ENCODE results near the gene SCO1.

SCO1 gene

DNA sequence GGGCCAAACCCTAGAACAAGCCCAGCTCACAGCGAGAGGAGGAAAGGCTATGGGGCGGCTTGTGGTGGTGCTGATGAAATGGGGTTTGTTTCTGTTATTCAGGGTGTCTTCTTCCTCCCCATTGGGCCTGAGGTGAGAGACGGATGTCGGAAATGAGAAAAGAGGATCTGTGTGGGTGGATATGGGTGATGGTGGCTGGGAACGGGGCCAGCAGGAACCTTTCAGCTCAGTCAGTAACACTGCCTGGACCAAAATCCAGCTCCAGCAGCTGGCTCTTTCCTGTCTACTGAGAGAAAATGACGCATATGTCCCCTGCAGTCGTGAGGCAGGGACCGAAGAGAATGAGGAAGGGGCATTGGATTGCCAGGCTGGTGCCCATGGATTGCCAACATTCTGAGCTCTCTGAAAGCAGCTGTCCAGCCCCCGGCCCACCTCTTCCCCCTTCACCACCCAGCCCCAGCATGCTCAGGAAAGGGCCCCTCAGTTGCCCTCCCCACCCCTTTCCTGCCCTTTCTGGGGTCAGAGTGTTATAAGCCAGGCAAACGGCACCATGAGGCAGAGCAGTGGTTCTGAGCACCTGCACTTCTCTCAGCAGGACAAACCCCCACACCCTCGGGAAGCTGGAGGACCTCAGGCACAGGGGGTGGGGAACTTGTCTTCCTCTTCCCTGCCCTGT lies 44.2 kb downstream of the SCO1 start:
- DNase-seq = no peak

DNA sequence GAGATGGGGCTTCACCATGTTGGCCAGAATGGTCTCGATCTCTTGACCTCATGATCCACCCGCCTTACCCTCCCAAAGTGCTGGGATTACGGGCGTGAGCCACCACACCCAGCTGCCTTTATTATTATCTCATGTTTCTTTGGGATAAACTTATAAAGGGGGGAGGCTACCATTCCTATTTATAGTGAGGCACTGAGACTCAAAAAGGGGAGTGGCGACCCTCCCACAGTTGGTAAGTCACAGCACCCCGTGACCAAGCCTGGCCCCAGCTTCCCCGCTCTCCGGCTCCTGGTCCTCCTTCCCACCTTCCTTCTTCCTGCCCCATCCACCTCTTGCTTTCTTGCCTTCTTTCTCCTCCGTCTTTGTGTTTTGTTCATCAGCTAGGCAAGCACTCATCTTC lies 45.4 kb downstream of the SCO1 start:
- no peak for DNase-seq

DNA sequence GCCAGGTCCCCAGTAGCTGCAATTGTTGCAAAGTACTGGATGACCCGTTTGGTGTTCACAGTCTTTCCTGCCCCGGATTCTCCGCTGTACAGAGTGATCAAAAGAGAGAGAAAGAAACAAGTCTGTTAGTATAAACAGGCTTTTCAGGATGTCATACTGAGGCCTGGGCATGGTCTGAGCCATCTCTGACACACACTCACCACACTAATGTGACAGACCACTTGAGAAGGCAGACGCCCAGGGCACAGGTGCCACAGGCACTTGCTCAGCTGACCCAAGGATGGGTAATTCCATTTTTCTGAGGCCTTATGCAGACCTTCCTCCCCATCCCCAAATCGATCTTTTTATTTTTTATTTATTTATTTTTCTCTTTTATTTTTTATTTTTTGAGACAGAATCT lies 47.7 kb downstream of the SCO1 start:
- no peak for DNase-seq

DNA sequence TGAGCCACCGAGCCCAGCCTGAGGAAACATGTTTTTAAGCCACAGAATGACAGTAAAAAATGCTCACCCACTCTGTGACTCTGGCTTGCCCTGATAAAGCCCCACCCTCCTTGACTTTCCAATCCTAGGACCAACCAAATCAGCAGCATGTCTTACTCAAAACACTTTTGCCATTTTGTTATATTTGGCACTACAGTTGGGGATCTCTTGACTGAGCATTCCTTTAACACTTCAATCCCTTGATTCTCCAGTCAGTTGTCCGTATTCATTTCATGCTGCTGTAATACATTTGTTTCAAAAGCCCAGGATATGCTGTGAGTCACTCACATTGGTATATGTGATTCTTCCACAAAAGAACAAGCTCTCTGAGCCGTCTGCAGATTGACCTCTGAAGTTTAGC lies 48.4 kb downstream of the SCO1 start:
- no peak for DNase-seq

DNA sequence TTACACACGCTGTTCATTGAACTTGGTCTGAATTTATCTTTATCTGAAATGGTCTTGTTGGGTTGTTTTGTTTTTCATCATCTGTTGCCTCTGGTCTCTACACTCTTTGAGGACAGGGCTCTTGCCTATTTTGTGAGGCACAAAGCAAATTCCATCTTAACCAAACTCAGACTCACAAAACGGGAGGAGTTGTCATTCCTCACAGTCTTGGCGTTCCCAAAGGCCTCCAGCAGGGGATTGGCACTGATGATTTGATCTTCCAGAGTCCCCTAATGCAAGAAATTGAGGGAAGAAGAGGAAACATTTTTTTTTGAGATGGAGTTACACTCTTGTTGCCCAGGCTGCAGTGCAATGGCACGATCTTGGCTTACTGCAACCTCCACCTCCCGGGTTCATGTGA lies 49.0 kb downstream of the SCO1 start:
- no peak for DNase-seq

DNA sequence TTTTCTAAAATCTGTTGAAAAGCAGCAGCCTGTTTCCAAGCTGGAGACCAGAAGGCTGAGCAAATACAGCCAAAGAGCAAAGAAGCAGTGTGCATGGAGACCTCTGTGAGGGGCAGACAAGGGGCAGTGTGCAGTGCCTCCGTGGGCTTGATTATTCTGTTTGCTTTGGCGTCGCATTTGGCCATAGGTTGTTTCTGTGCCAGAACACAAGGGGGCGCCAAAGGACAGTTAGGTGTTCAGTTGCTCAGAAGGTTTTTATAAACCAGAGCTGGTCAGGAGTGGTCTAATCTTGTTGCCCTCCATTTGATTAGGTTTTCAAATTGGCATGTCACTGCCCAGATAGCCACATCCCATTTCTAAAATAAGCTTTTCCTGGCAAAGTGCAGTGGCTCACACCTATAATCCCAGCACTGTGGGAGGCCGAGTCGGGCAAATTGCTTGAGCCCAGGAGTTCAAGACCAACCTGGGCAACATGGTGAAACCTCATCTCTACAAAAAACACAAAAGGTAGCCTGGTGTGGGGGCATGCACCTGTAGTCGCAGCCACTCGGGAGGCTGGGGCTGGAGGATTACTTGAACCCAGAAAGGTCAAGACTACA lies 50.8 kb downstream of the SCO1 start:
- peak; percentile 65 for DNase-seq

DNA sequence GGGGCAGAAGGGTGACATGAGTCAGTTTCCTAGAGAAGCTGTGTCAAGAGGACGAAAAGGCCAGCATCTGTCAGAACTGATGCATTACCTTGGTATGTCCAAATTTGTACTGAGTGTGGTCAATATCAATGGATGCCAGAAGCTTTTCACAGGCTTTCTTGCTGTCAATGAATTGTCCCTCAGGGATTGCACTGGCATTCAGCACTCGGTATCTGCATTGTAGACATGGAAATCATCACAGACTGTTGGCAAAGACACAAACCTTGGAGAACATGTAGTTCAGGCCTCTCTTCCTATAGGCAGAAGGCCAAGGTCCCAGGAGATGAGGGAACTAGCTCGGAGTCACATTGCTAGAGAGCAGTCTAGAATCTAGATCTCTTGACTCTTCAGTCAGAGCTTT lies 56.9 kb downstream of the SCO1 start:
- no peak for DNase-seq

DNA sequence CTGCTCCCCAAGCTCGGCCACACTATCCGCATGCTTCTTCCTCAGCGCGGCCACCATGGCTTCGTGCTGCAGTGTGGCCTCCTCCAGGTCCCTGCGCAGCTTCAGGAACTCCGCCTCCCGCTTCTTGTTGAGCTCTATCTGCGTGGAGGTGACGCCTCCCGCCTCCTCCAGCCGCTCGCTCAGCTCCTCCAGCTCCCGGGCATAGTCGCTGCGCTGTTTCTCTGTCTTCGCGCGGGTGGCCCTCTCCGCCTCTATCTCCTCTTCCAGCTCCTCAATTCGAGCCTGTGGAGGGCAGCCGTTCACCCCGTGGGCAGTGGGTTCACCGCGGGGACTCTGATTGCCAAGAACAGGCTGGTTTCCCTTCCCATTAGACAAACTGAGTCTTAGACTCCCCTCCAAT lies 59.2 kb downstream of the SCO1 start:
- DNase-seq = no peak

DNA sequence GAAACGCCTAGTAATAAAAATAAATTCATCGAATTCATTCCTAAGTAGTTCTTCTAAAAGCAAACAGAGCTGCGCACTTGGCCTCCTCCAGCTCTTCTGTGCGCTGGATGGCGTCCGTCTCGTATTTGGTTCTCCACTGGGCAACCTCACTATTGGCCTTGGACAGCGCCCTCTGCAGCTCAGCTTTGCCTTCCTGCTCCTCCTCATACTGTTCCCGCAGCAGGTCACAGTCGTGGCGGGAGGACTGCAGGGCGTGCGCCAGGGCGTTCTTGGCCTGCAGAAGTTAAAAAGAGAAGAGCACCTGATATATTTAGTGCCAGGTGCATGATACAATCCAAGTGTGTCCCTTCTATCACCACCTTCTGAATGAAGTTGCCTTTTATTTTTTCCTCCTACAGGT lies 62.0 kb downstream of the SCO1 start:
- no peak for DNase-seq

DNA sequence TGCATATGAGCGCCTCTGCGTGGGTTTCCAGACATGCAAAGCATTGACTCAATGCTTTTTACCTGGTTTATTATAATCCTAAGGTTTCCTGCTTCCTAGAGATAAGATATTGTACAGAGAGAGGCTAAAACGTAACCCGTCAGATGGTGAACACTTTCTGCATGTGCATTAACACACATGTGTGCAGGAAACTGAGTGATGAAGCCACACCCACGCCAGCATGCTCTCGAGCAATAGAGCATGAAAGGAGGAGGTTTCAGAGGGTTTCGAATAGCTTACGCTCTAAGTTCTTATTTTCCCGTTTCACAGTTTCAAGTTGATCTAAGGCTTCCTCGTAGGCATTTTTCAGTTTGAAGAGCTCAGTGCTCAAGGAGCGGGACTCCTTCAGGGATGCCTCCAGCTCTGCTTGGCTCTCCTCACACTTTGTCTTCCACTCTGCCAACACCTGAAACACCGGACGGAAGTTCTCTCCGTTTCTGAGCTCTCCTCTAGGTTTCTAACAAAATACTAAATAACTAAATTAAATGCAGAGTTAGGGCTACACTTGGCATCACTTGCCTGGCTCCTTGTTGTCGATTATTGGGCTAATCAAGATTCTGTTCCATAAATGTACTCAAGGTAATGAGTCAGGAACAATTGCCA lies 63.5 kb downstream of the SCO1 start:
- peak in 1 of 2 donors; percentile 19 for DNase-seq

DNA sequence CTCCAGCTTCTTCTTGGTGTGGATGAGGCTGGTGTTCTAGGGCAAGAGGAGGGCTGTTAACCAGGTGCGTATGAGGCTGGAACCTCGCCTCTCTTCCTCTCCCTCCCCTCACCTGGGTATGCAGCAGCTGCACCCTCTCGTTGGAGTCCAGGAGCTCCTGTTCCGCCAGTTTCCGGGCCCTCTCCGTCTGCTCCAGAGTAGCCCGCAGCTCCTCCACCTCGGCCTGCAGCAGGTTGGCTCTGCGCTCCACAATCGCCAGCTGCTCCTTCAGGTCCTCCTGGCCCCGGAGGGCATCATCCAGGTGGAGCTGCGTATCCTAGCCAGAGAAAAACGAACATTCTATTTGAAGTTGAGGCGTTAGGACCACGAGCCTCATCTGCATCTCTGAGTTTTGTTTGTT lies 65.6 kb downstream of the SCO1 start:
- DNase-seq = no peak

DNA sequence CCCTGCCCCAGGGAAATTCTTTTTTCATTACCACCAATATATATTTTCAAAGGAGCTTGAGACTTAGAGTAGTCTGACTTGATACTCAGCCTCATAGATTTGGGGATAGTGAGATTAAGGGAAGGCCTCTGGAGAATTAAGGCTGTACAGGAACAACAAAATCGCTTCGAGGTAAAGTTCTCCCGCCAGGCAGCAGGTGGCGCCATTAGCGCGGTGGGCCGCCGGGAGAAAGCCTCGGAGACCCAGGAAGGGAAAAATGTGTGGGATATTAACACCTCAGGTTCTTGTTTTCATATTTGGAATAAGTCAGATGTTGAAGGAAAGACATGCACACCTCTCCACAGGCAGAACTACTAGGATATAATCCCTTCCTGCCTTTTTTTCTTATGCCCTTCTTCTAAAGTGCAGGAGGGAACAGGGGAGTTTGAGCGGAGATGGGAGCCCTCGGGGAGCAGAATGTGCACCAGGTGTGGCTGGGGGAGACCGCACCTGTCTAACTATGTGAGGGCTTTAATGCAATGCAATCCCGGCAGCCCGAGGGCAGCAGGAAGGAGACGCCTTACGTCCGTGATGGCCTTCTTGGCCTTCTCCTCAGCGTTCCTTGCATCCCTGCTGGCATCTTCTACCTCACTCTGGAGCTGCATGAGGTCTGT lies 66.2 kb downstream of the SCO1 start:
- DNase-seq = peak in 1 of 2 donors; percentile 5

DNA sequence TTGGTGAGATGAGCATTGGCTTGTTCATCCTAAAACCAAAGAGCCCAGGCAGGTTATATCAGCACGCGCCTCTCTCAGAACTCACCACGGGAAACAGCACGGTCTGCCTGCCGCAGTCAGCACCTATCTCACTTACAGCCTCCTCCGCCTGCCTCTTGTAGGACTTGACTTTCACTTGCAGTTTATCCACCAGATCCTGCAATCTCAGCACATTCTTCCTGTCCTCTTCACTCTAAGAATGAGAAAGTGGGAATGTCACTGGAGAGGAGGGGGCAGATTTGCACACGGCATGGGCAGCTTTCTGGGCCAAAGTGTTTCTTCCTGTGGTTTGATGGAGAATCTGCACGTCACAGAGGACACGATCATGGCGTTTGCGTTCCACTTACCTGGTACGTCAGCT lies 67.6 kb downstream of the SCO1 start:
- no peak for DNase-seq

DNA sequence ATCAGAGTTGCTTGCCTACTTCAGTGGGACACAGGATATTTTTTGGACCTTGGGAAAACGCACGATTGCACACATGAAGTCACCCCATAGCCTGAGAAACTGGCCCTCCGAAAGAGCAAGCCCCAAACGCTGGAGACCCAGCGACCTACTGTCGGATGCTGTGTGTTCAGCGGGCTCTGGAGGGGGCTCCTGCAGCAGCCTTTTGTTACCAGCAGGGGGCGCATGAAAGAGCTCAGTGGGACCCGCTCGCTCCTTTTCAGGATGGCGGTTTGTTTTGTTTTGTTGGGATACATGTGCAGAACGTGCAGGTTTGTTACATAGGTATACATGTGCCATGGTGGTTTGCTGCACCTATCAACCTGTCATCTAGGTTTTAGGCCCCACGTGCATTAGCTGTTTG lies 68.6 kb downstream of the SCO1 start:
- DNase-seq = no peak

DNA sequence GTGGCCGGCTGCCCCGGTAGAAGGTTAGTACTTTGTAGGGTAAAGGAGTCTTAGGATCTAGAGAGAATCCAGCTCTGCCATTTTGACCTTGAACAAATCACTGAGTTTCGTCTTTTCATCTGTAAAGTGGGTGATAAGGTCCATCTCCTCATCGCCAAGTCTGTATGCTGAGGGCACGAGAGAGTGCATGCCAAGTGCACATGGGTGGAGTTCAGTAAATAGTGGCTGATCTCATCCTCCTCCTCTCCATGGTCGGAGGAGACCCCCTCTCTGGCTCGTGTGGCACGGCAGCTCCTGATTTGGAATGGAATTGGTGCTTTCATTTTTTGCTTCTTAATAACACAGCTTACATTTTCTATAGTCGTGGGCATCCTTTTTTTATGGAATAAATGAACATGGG lies 70.9 kb downstream of the SCO1 start:
- DNase-seq = no peak

DNA sequence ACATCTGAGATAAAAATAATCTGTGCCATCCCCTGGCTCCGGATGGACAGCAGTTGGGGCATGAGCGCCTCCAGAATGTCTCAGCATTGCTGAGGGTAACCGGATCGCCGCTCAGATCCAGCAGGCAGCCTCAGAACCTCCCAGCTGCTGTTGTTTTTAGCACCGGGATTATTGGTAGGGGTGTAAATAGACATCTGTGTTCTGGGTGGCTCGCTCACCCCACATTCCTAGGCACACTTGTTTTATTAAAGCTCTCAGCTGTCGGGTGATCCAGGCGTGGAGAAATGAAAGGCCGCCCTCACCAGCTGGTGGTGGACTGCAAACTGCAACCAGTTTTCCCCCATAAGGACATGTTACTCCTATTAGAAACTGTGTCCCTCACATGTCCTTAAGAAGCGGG lies 72.4 kb downstream of the SCO1 start:
- DNase-seq = no peak

DNA sequence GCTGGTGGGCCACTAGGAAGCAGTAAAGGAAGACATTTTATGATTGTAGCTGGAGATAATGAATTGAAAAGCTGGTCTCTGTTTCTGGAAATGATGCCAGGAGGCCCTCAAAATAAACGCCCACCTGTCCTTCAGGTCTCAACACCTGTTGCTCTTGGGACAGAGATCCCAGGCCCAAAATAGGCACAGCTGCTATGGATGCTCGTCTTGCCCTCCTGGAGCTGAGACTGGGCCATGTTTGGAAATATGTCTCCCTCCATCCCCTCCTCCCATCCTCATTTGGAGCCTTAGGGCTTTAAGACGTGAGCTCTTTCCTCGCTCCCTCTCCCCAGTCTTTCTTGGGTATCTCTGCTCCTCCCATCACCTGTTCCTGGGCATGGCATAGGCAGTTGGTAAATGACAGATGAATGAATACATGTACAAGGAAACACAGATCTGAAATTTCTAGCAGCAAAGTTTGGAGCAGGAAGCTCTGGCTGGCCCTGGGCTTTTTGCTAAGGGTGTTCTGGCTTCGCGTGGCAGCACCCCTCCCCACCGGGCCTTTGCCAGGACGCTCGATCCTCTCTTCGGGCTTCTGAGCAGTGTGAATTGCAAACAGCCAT lies 73.5 kb downstream of the SCO1 start:
- DNase-seq = no peak

DNA sequence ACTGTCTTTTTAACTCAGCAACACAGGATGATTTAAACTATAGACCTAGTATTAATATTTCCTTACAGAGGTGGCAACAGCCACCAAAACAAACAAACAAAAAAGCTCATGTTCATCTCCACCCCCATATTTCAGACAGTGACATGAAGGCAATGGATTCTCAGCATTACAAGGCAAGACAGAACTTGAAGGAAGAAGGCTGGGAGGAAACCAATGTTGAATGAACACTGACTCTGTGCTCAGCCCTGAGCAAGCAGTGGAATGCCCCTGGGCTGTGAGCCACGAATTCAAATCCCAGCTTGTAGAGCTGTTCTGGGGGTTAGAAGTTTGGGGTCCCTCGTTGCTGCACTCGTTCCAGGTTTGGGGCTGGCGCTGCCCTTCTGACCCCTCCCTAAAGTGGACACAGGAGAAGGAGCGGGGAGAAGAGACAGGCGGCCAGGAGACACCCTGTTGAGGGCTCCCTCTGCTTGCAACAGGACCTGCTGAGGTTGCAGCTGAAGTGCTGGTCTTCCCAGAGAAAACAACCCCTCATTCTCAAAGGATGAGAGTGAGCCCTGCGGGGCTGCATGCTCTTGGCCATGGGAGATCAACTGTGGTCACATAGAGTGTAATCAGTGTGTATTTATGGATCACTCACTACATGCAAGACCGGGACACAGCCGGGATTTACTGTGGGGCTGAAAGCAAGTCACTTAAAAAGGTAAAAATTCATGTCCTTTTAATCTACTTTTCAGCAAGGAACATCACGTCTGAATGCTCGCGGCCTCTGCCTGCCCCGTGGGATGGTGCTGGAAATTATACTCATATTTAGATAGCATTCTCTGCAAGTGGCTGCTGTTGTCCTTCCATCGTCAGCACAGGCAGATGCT lies 74.5 kb downstream of the SCO1 start:
- no peak for DNase-seq

Data from CD4-positive, alpha-beta T cell treated with Interleukin-4 for 1 hour (primary cell).